ENCODE results near the gene COLEC11. TPM values are rescaled to one million over a fixed set of nuclear protein-coding genes. Genes with fewer than 3 reads are reported as not detected.
A peak's percentile ranks its signal among the peaks of the same experiment; 100 is the strongest.

Gene COLEC11
- total RNA-seq, 1 experiment from 2014 or later, result 1.3 TPM

- Mint-ChIP-seq H3K36me3 (no peaks in the 10 kb centered on the region), H3K9me3 (peaks cover 3% of the 10 kb centered on the region; the same call in 1 of the 2 replicates), H3K27ac (peak overlapping the region; percentile 85; the same call in 1 of the 2 replicates), H3K4me3 (peak overlapping the region; percentile 72), H3K27me3 (ENCODE audit: low read depth) (peaks cover 13% of the 10 kb centered on the region), H3K4me1 (peaks cover 15% of the 10 kb centered on the region)
- TF ChIP-seq, protein P1, sequence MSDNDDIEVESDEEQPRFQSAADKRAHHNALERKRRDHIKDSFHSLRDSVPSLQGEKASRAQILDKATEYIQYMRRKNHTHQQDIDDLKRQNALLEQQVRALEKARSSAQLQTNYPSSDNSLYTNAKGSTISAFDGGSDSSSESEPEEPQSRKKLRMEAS (CRISPR knock-in tag; IDR thresholded peaks at IDR 0.05), result peak; percentile 50
- peak; percentile 89 for TF ChIP-seq ZNF121 (CRISPR knock-in tag; IDR thresholded peaks at IDR 0.05)
- TF ChIP-seq ATF1 (CRISPR knock-in tag; IDR thresholded peaks at IDR 0.05), result no peak
- TF ChIP-seq GTF2I (CRISPR knock-in tag; conservative IDR thresholded peaks at IDR 0.05), result peak; percentile 73; the same call in 1 of the 2 replicates
- TF ChIP-seq ESRRA (CRISPR knock-in tag; IDR thresholded peaks at IDR 0.05; ENCODE audit: borderline replicate concordance), result peak; percentile 63; the same call in 1 of the 2 replicates
- ChIA-PET POLR2A (interaction anchor here (0.7 to 1.2 kb wide), 4 partner anchors 93 to 274 kb away, joined by 3 to 7 read pairs (median 3); partner anchors contain the start of gene RNASEH1), CTCF (interaction anchor here (0.6 to 1.4 kb wide), 18 partner anchors 9 to 408 kb away, joined by 3 to 15 read pairs (median 4); partner anchors contain the start of genes COLEC11 and RNASEH1)
- DNase-seq (ENCODE audit: low spot score) (peak; percentile 80), ATAC-seq (peak; percentile 67)
Observed at GRCh38 chr2:3651691-3652648, 57.1 kb downstream of the COLEC11 start.

DNA sequence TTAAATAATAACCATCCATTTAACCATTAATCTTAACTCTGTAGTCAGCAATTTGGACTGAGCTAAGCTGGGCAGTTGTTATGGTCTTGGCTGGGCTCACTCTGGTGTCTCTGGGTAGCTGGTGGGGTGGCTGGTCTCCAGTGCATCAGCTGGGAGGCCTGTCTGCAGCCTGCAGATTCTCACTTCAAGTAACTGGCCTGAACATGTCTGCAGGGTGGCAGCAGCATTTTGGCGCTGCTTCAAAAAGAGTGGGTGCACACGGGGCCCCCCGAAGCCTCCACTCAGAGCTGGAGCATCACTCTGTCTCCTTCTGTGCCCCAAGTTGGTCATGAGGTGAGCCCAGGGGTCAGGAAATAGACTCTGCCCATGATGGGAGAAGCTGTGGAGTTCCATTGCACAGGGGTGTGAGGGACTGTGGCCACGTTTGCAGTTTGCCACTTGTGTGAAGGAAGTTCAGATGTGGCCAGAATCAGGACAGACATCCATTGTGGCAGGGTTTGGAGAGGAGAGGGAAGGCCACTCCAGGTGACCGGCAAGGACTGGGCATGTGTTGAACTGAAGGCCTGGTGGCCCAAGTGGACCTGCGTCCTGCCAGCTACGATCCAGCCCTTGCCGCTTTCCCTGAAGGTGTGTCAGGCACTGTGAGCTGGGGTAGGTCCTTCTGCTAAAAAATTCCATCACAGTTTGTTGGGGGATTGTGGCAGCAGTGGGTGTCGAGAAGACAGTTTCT lies 58.1 kb downstream of the COLEC11 start:
- no peak for TF ChIP-seq ZNF671 (CRISPR knock-in tag; IDR thresholded peaks at IDR 0.05)
- no peak for TF ChIP-seq IRF2 (CRISPR knock-in tag; IDR thresholded peaks at IDR 0.05; ENCODE audit: borderline replicate concordance, low read depth)
- TF ChIP-seq NFYB (CRISPR knock-in tag; conservative IDR thresholded peaks at IDR 0.05; ENCODE audit: low read depth), result no peak
- TF ChIP-seq ZNF232 (CRISPR knock-in tag; IDR thresholded peaks at IDR 0.05), result no peak
- TF ChIP-seq ZNF138 (CRISPR knock-in tag; conservative IDR thresholded peaks at IDR 0.05), result no peak
- TF ChIP-seq NFATC4 (CRISPR knock-in tag; IDR thresholded peaks at IDR 0.05), result no peak
- TF ChIP-seq HMGXB4 (CRISPR knock-in tag; IDR thresholded peaks at IDR 0.05), result no peak
- no peak for TF ChIP-seq FOXJ3 (CRISPR knock-in tag; IDR thresholded peaks at IDR 0.05; ENCODE audit: borderline replicate concordance)
- TF ChIP-seq SMAD4 (CRISPR knock-in tag; IDR thresholded peaks at IDR 0.05), result no peak
- TF ChIP-seq HMGA2 (CRISPR knock-in tag; IDR thresholded peaks at IDR 0.05), result no peak
- TF ChIP-seq, protein P2, sequence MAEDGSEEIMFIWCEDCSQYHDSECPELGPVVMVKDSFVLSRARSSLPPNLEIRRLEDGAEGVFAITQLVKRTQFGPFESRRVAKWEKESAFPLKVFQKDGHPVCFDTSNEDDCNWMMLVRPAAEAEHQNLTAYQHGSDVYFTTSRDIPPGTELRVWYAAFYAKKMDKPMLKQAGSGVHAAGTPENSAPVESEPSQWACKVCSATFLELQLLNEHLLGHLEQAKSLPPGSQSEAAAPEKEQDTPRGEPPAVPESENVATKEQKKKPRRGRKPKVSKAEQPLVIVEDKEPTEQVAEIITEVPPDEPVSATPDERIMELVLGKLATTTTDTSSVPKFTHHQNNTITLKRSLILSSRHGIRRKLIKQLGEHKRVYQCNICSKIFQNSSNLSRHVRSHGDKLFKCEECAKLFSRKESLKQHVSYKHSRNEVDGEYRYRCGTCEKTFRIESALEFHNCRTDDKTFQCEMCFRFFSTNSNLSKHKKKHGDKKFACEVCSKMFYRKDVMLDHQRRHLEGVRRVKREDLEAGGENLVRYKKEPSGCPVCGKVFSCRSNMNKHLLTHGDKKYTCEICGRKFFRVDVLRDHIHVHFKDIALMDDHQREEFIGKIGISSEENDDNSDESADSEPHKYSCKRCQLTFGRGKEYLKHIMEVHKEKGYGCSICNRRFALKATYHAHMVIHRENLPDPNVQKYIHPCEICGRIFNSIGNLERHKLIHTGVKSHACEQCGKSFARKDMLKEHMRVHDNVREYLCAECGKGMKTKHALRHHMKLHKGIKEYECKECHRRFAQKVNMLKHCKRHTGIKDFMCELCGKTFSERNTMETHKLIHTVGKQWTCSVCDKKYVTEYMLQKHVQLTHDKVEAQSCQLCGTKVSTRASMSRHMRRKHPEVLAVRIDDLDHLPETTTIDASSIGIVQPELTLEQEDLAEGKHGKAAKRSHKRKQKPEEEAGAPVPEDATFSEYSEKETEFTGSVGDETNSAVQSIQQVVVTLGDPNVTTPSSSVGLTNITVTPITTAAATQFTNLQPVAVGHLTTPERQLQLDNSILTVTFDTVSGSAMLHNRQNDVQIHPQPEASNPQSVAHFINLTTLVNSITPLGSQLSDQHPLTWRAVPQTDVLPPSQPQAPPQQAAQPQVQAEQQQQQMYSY (CRISPR knock-in tag; IDR thresholded peaks at IDR 0.05), result no peak
- TF ChIP-seq JUN (CRISPR knock-in tag; IDR thresholded peaks at IDR 0.05), result no peak
- TF ChIP-seq, protein P3, sequence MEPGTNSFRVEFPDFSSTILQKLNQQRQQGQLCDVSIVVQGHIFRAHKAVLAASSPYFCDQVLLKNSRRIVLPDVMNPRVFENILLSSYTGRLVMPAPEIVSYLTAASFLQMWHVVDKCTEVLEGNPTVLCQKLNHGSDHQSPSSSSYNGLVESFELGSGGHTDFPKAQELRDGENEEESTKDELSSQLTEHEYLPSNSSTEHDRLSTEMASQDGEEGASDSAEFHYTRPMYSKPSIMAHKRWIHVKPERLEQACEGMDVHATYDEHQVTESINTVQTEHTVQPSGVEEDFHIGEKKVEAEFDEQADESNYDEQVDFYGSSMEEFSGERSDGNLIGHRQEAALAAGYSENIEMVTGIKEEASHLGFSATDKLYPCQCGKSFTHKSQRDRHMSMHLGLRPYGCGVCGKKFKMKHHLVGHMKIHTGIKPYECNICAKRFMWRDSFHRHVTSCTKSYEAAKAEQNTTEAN (CRISPR knock-in tag; IDR thresholded peaks at IDR 0.05), result no peak
- TF ChIP-seq FOXP1 (CRISPR knock-in tag; IDR thresholded peaks at IDR 0.05; ENCODE audit: borderline replicate concordance), result no peak
- TF ChIP-seq TEAD1 (CRISPR knock-in tag; IDR thresholded peaks at IDR 0.05), result no peak
- no peak for TF ChIP-seq ETV6 (CRISPR knock-in tag; IDR thresholded peaks at IDR 0.05)
- no peak for TF ChIP-seq IRF1 (CRISPR knock-in tag; IDR thresholded peaks at IDR 0.05)
- ATAC-seq, result no peak

More for the DNA sequence above, 58.1 kb downstream of the COLEC11 start:
- ChIA-PET CTCF (interaction anchor here (0.5 to 0.7 kb wide), 2 partner anchors 103 to 330 kb away, joined by 3 to 4 read pairs; no protein-coding TSS in a partner anchor), POLR2A (interaction anchor here (1.2 kb wide), 1 partner anchor 95 kb away, joined by 7 read pairs; the partner anchor contains the start of gene RNASEH1)
- no peak for DNase-seq (ENCODE audit: low spot score)
- peaks cover 15% of the 10 kb centered on the region for H3K4me1 Mint-ChIP-seq
- no peaks in the 10 kb centered on the region for H3K36me3 Mint-ChIP-seq
- H3K27me3 Mint-ChIP-seq (ENCODE audit: low read depth), result peaks cover 13% of the 10 kb centered on the region
- no peak overlapping the region for H3K27ac Mint-ChIP-seq
- no peak overlapping the region for H3K4me3 Mint-ChIP-seq
- peaks cover 3% of the 10 kb centered on the region; the same call in 1 of the 2 replicates for H3K9me3 Mint-ChIP-seq
